Activated naive CD8-positive, alpha-beta T cell treated with anti-CD3 and anti-CD28 coated beads, Interleukin-2, amount 10 ng/mL, durations not matched to agents 7 days and 5 days (primary cell): ENCODE results near the gene POLD1. TPM values are rescaled to one million over a fixed set of nuclear protein-coding genes. Genes with fewer than 3 reads are reported as not detected.
"Not testable (repeated sequence)": the region's sequence is repeated elsewhere in the genome, so short reads cannot be mapped to it uniquely, and the experiment has no call there.

Experiments used
- ATAC-seq: fragments of 150-1000 bp; cut with Tn5 transposase; one replicate; pipeline ENCODE4 v1.10.0; 2021; ENCODE audit warnings: low read depth, moderate library complexity
- POLR2A ChIA-PET: fragments of 350-600 bp; sonication (Branson Sonifier 250); formaldehyde crosslinking; loops from one replicate; lab custom pipeline; 2021; ENCODE audit warnings: antibody characterized with exemption; lab: Charles Lee
- DNase-seq: peaks from one replicate; pipeline ENCODE4 v3.0.0; 2021
- H3K27ac Mint-ChIP-seq: one replicate; pipeline ENCODE4 v1.8.0; 2022; ENCODE audit warnings: mild to moderate bottlenecking, mixed read lengths
- H3K27me3 Mint-ChIP-seq: one replicate; pipeline ENCODE4 v1.8.0; 2022; ENCODE audit warnings: mild to moderate bottlenecking, moderate library complexity, mixed read lengths
- H3K36me3 Mint-ChIP-seq: one replicate; pipeline ENCODE4 v1.8.0; 2021; ENCODE audit warnings: mild to moderate bottlenecking, mixed read lengths
- H3K4me1 Mint-ChIP-seq: one replicate; pipeline ENCODE4 v1.8.0; 2021; ENCODE audit warnings: mixed read lengths
- H3K4me3 Mint-ChIP-seq: one replicate; pipeline ENCODE4 v1.8.0; 2022; ENCODE audit warnings: mild to moderate bottlenecking, moderate library complexity, mixed read lengths
- H3K9me3 Mint-ChIP-seq: one replicate; pipeline ENCODE4 v1.8.0; 2021; ENCODE audit warnings: mixed read lengths
- total RNA-seq, 2 experiments: library from RNA; stranded (reverse); gene quantifications; one replicate each; pipeline ENCODE4 v1.2.3, GENCODE V29; 2021

Gene POLD1
- total RNA-seq, 2 experiments from 2014 or later = 131 to 143 TPM

- Mint-ChIP-seq H3K4me1 (peaks cover 27% of the 10 kb centered on the region), H3K27ac (no peak overlapping the region), H3K9me3 (no peaks in the 10 kb centered on the region), H3K27me3 (no peaks in the 10 kb centered on the region), H3K36me3 (peaks cover 25% of the 10 kb centered on the region), H3K4me3 (no peak overlapping the region)
- POLR2A ChIA-PET = no interaction called here
- DNase-seq (no peak), ATAC-seq (no peak)
Observed at GRCh38 chr19:50387176-50387867, 3.2 kb downstream of the POLD1 start.

DNA sequence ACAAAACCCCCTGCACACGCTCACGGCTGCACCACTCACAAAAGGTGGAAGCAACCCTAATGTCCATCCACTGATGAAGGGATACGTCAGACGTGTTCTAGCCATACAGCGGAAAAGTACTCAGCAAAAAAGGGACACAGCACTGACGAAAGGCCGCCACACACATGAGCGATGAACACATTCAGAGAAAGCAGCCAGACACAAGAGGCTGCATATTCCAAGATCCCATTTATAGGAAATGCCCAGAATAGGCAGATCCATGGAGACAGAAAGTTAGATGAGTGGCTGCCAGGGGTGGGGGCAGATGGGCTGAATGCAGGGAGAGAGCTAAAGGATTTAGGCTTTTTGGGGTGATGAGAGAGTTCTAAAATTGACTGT is 3.7 kb downstream of the POLD1 start:
- peaks cover 25% of the 10 kb centered on the region for H3K36me3 Mint-ChIP-seq
- no peak overlapping the region for H3K27ac Mint-ChIP-seq
- H3K27me3 Mint-ChIP-seq = no peaks in the 10 kb centered on the region
- no peaks in the 10 kb centered on the region for H3K9me3 Mint-ChIP-seq
- ATAC-seq = no peak
- no peak for DNase-seq
- peaks cover 27% of the 10 kb centered on the region for H3K4me1 Mint-ChIP-seq
- H3K4me3 Mint-ChIP-seq = no peak overlapping the region
- POLR2A ChIA-PET = no interaction called here

DNA sequence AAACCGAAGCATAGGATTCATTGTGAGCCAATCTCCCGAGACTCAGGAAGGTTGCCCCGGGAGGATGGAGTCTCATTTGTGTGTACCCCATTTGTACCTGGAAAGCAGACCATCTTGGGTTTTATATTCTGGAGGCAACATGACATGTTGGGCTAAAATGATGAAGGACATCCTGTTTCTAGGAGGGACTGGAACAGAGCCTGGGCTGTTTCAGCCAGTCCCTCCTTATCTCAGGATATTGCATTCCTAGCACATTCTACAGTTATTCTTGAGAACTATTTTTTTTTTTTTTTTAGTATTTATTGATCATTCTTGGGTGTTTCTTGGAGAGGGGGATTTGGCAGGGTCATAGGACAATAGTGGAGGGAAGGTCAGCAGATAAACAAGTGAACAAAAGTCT is 6.1 kb downstream of the POLD1 start:
- H3K9me3 Mint-ChIP-seq, H3K27ac Mint-ChIP-seq, ATAC-seq, H3K4me3 Mint-ChIP-seq, H3K27me3 Mint-ChIP-seq, DNase-seq: not testable (repeated sequence)
- peaks cover 26% of the 10 kb centered on the region for H3K36me3 Mint-ChIP-seq
- POLR2A ChIA-PET = interaction anchor here (0.7 kb wide), 1 partner anchor 880 kb away, joined by 3 read pairs; no protein-coding TSS in a partner anchor
- peaks cover 14% of the 10 kb centered on the region for H3K4me1 Mint-ChIP-seq

DNA sequence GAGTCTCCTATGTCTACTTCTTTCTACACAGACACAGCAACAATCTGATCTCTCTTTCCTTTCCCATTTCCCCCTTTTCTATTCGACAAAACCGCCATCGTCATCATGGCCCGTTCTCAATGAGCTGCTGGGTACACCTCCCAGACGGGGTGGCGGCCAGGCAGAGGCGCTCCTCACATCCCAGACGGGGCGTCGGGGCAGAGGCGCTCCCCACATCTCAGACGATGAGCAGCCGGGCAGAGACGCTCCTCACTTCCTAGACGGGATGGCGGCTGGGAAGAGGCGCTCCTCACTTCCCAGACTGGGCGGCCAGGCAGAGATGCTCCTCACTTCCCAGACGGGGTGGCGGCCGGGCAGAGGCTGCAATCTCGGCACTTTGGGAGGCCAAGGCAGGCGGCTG is 6.8 kb downstream of the POLD1 start:
- H3K27me3 Mint-ChIP-seq, ATAC-seq, DNase-seq, H3K4me3 Mint-ChIP-seq, POLR2A ChIA-PET, H3K9me3 Mint-ChIP-seq, H3K27ac Mint-ChIP-seq: not testable (repeated sequence)
- H3K4me1 Mint-ChIP-seq = peaks cover 12% of the 10 kb centered on the region
- peaks cover 26% of the 10 kb centered on the region for H3K36me3 Mint-ChIP-seq

GRCh38 chr19:50392759-50393158 is 8.6 kb downstream of the POLD1 start:
- H3K9me3 Mint-ChIP-seq = no peaks in the 10 kb centered on the region
- no peak overlapping the region for H3K27ac Mint-ChIP-seq
- POLR2A ChIA-PET = no interaction called here
- H3K27me3 Mint-ChIP-seq = no peaks in the 10 kb centered on the region
- no peak for DNase-seq
- H3K4me1 Mint-ChIP-seq = peaks cover 4% of the 10 kb centered on the region
- no peak overlapping the region for H3K4me3 Mint-ChIP-seq
- ATAC-seq = no peak
- peaks cover 23% of the 10 kb centered on the region for H3K36me3 Mint-ChIP-seq

DNA sequence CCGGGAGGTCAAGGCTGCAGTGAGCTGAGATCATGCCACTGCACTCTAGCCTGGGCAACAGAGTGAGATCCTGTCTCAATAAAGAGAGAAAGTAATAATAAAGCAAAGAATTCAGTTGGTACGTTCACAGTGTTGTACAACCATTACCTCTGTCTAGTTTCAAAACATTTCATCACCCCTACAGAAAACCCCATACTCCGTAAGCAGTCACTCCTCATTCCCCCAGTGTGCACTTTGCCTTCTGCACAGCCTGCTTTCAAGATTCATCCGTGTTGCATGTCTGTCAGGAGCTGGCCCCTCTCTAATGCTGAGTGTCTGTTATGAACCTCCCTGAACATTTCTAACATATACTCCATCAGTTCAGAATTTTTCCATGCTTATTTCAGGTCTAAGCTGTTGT is 9.4 kb downstream of the POLD1 start:
- POLR2A ChIA-PET = interaction anchor here (1.1 kb wide), 1 partner anchor 9 kb away, joined by 3 read pairs; the partner anchor contains the start of gene POLD1
- Mint-ChIP-seq H3K9me3 (no peaks in the 10 kb centered on the region), H3K4me3 (no peak overlapping the region), H3K36me3 (peaks cover 21% of the 10 kb centered on the region), H3K27me3 (no peaks in the 10 kb centered on the region), H3K4me1 (peaks cover 1% of the 10 kb centered on the region), H3K27ac (no peak overlapping the region)
- DNase-seq (no peak), ATAC-seq (no peak)

- DNase-seq (no peak), ATAC-seq (no peak)
- peaks cover 1% of the 10 kb centered on the region for H3K4me1 Mint-ChIP-seq
- POLR2A ChIA-PET = interaction anchor here (1.1 kb wide), 1 partner anchor 10 kb away, joined by 3 read pairs; the partner anchor contains the start of gene POLD1
- no peaks in the 10 kb centered on the region for H3K9me3 Mint-ChIP-seq
- no peak overlapping the region for H3K27ac Mint-ChIP-seq
- no peak overlapping the region for H3K4me3 Mint-ChIP-seq
- H3K36me3 Mint-ChIP-seq = peaks cover 21% of the 10 kb centered on the region
- no peaks in the 10 kb centered on the region for H3K27me3 Mint-ChIP-seq
Observed at GRCh38 chr19:50394017-50394416, 9.9 kb downstream of the POLD1 start.

DNA sequence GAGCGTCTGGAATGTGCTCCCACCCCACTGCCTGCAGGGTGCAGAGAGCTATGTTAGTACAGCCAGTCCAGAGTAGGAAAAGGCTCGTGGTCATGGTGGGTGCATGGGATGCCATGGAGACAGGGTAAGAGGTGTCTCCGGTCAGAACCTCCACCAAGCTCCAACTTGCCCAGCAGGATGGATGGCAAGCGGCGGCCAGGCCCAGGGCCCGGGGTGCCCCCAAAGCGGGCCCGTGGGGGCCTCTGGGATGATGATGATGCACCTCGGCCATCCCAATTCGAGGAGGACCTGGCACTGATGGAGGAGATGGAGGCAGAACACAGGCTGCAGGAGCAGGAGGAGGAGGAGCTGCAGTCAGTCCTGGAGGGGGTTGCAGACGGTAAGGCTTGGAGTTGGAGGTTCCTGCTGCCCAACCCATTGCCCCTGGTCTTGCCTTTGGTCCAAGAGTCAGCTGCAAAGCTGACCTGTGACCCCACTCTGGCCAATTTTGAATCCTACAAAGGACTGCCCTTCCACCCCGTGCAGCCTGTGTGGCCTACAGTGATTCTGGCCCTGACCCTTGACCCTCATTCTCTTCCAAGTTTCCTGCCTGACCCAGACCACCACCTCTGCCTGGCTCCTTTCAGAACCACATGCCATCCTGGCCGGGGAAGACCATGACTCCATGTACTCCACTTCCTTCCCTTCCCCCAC is 14.7 kb downstream of the POLD1 start:
- ATAC-seq = no peak
- POLR2A ChIA-PET = interaction anchor here (0.5 to 0.6 kb wide), 2 partner anchors 29 to 87 kb away, joined by 3 to 4 read pairs; no protein-coding TSS in a partner anchor
- Mint-ChIP-seq H3K27me3 (no peaks in the 10 kb centered on the region), H3K36me3 (peaks cover 11% of the 10 kb centered on the region), H3K27ac (no peak overlapping the region), H3K9me3 (no peaks in the 10 kb centered on the region), H3K4me1 (no peaks in the 10 kb centered on the region), H3K4me3 (no peak overlapping the region)
- no peak for DNase-seq

GRCh38 chr19:50399368-50399745 is 15.2 kb downstream of the POLD1 start:
- H3K27me3 Mint-ChIP-seq = no peaks in the 10 kb centered on the region

DNA sequence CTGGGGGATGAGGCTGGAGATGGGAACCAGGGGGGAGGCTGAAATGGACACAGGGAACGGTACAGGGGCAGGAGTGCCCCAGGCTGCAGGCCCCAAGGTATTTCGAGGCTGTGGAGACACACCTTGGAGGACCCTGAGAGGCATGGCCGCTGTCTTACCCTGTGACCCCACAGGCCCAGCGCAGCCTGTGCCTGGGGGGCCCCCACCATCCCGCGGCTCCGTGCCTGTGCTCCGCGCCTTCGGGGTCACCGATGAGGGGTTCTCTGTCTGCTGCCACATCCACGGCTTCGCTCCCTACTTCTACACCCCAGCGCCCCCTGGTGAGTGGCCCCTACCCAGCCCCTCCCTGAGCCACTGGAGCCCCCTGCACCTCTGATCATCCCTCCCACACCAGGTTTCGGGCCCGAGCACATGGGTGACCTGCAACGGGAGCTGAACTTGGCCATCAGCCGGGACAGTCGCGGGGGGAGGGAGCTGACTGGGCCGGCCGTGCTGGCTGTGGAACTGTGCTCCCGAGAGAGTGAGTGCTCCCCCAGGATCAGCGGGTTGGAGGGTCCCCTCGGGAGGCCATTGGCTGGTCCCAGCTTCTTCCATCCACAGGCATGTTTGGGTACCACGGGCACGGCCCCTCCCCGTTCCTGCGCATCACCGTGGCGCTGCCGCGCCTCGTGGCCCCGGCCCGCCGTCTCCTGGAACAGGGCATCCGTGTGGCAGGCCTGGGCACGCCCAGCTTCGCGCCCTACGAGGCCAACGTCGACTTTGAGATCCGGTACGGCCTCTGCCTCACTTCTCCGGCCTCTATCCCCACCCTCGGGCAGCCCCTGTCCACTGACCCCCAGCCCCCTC is 17.7 kb downstream of the POLD1 start:
- Mint-ChIP-seq H3K27me3 (no peaks in the 10 kb centered on the region), H3K4me3 (no peak overlapping the region), H3K27ac (no peak overlapping the region), H3K4me1 (no peaks in the 10 kb centered on the region), H3K9me3 (no peaks in the 10 kb centered on the region), H3K36me3 (peaks cover 15% of the 10 kb centered on the region)
- DNase-seq (no peak), ATAC-seq (no peak)
- POLR2A ChIA-PET = no interaction called here

More at GRCh38 chr19:50399368-50399745, 15.2 kb downstream of the POLD1 start:
- Mint-ChIP-seq H3K9me3 (no peaks in the 10 kb centered on the region), H3K4me1 (no peaks in the 10 kb centered on the region), H3K4me3 (no peak overlapping the region), H3K36me3 (peaks cover 11% of the 10 kb centered on the region), H3K27ac (no peak overlapping the region)
- POLR2A ChIA-PET = interaction anchor here (0.6 to 0.7 kb wide), 2 partner anchors 23 to 28 kb away, joined by 4 read pairs; partner anchors contain the start of gene NR1H2
- DNase-seq = no peak
- no peak for ATAC-seq

- DNase-seq (no peak), ATAC-seq (no peak)
- Mint-ChIP-seq H3K9me3 (no peaks in the 10 kb centered on the region), H3K36me3 (peaks cover 17% of the 10 kb centered on the region), H3K27ac (no peak overlapping the region), H3K4me1 (no peaks in the 10 kb centered on the region), H3K27me3 (no peaks in the 10 kb centered on the region), H3K4me3 (no peak overlapping the region)
- POLR2A ChIA-PET = no interaction called here
Observed at GRCh38 chr19:50402544-50403301, 18.6 kb downstream of the POLD1 start.

DNA sequence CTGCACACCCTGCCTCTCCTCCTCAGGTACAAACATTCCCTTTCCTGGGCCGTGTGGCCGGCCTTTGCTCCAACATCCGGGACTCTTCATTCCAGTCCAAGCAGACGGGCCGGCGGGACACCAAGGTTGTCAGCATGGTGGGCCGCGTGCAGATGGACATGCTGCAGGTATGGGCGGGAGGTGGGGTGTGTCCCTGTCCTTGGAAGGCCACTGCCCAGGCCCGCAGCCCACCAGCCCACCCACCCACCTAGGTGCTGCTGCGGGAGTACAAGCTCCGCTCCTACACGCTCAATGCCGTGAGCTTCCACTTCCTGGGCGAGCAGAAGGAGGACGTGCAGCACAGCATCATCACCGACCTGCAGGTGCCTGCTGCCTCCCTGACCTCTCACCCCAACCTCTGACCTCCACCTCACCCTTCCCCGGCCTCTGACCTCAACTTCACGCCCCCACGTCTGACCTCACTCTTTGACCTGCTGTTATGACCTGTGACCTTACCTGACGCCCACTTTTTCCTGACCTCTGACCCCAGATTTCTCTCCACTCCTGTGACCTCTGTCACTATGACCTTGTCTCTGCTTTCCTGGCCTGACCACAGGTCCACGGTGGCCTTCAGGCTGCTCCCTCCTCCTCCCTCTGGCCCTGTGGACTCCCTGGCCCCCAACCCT is 22.1 kb downstream of the POLD1 start:
- ATAC-seq = no peak
- H3K36me3 Mint-ChIP-seq = peaks cover 17% of the 10 kb centered on the region
- H3K27me3 Mint-ChIP-seq = no peaks in the 10 kb centered on the region
- no peaks in the 10 kb centered on the region for H3K4me1 Mint-ChIP-seq
- no peaks in the 10 kb centered on the region for H3K9me3 Mint-ChIP-seq
- H3K27ac Mint-ChIP-seq = no peak overlapping the region
- DNase-seq = no peak
- POLR2A ChIA-PET = no interaction called here
- H3K4me3 Mint-ChIP-seq = no peak overlapping the region
